IMR-90 (cell line): ENCODE data around the gene CD300LD. TPM values are rescaled to one million over a fixed set of nuclear protein-coding genes. Genes with fewer than 3 reads are reported as not detected.

ENCODE experiments used
- ATAC-seq: fragments of 200-7000 bp; cut with Tn5 transposase; 2 replicates; pipeline ENCODE4 v1.9.1; 2020; ENCODE audit warnings: low read depth, mild to moderate bottlenecking, moderate library complexity
- BruUV-seq: library from RNA; stranded (reverse); fragments of 400-500 nt; replicated peaks from 2 replicates; lab custom pipeline; 2021; lab: Mats Ljungman, UMichigan
- CTCF ChIA-PET: fragments of 300-600 bp; formaldehyde crosslinking; extraction: SDS; loops from one replicate; lab custom pipeline; 2021; ENCODE audit warnings: antibody characterized with exemption; lab: Yijun Ruan, JAX
- POLR2A ChIA-PET: fragments of 300-600 bp; sonication (Branson Sonifier 250); formaldehyde crosslinking; loops from one replicate; lab custom pipeline; 2022; ENCODE audit warnings: antibody characterized with exemption; ENCODE audit not compliant: unreplicated experiment; lab: Charles Lee
- DNase-seq: peaks from one replicate; pipeline ENCODE4 v3.0.0; 2013
- H2AFZ ChIP-seq: replicated peaks from 2 replicates; pipeline ENCODE3; 2013; ENCODE audit warnings: low read length, mild to moderate bottlenecking; ENCODE audit not compliant: poor library complexity
- H2AK5ac ChIP-seq: 2 replicates; pipeline ENCODE4 v1.6.1; 2013; ENCODE audit warnings: low read depth, low read length, inconsistent platforms
- H2AK9ac ChIP-seq: replicated peaks from 2 replicates; pipeline ENCODE3; 2013; ENCODE audit warnings: mild to moderate bottlenecking, low read depth, low read length, moderate library complexity; ENCODE audit not compliant: poor library complexity
- H2BK120ac ChIP-seq: 2 replicates; pipeline ENCODE4 v1.6.1; 2013; ENCODE audit warnings: low read depth, low read length, inconsistent platforms
- H2BK15ac ChIP-seq: 3 replicates; pipeline ENCODE4 v1.6.1; 2013; ENCODE audit warnings: low read depth, low read length, inconsistent platforms
- H2BK20ac ChIP-seq: 2 replicates; pipeline ENCODE4 v1.6.1; 2013; ENCODE audit warnings: low read depth, mild to moderate bottlenecking, inconsistent platforms, low read length, moderate library complexity
- H2BK5ac ChIP-seq: 2 replicates; pipeline ENCODE4 v1.6.1; 2013; ENCODE audit warnings: mild to moderate bottlenecking, low read depth, low read length, inconsistent platforms; ENCODE audit not compliant: poor library complexity, severe bottlenecking
- H3K14ac ChIP-seq: replicated peaks from 2 replicates; pipeline ENCODE4 v1.6.1; 2013; ENCODE audit warnings: low read depth, low read length, inconsistent platforms
- H3K18ac ChIP-seq: 2 replicates; pipeline ENCODE4 v1.6.1; 2013; ENCODE audit warnings: low read depth, low read length, control low read depth
- H3K23ac ChIP-seq: 2 replicates; pipeline ENCODE4 v1.6.1; 2013; ENCODE audit warnings: low read depth, low read length, inconsistent platforms
- H3K27ac ChIP-seq: 2 replicates; pipeline ENCODE4 v1.5.1; 2013; ENCODE audit warnings: mild to moderate bottlenecking, control low read depth, low read length; ENCODE audit not compliant: insufficient read depth
- H3K27me3 ChIP-seq: 2 replicates; pipeline ENCODE4 v1.6.1; 2013; ENCODE audit warnings: low read length; ENCODE audit not compliant: control insufficient read depth, insufficient read depth
- H3K36me3 ChIP-seq: 2 replicates; pipeline ENCODE4 v1.6.1; 2013; ENCODE audit warnings: low read length, mixed read lengths; ENCODE audit not compliant: control insufficient read depth, insufficient read depth
- H3K4ac ChIP-seq: 2 replicates; pipeline ENCODE4 v1.6.1; 2013; ENCODE audit warnings: low read depth, low read length, inconsistent platforms
- H3K4me1 ChIP-seq: 2 replicates; pipeline ENCODE4 v1.6.1; 2013; ENCODE audit warnings: low read length, mixed read lengths; ENCODE audit not compliant: control insufficient read depth, insufficient read depth
- H3K4me2 ChIP-seq: 2 replicates; pipeline ENCODE4 v1.6.1; 2013; ENCODE audit warnings: low read depth, mild to moderate bottlenecking, control low read depth, low read length, moderate library complexity
- H3K4me3 ChIP-seq: 2 replicates; pipeline ENCODE4 v1.5.1; 2013; ENCODE audit warnings: low read depth, mild to moderate bottlenecking, control low read depth, low read length, moderate library complexity; ENCODE audit not compliant: insufficient read depth
- H3K56ac ChIP-seq: 2 replicates; pipeline ENCODE4 v1.6.1; 2013; ENCODE audit warnings: low read length, inconsistent platforms; ENCODE audit not compliant: insufficient read depth; ENCODE audit errors: extremely low read depth
- H3K79me1 ChIP-seq, 2 experiments: 2 replicates each; pipeline ENCODE4 v1.6.1; 2013; ENCODE audit warnings: low read length in 2 of 2, inconsistent platforms in 1 of 2, low read depth in 1 of 2
- H3K9ac ChIP-seq: 2 replicates; pipeline ENCODE4 v1.6.1; 2013; ENCODE audit warnings: low read depth, low read length, control low read depth
- H3K9me1 ChIP-seq: 2 replicates; pipeline ENCODE4 v1.6.1; 2013; ENCODE audit warnings: low read length, inconsistent platforms; ENCODE audit not compliant: insufficient read depth
- H3K9me3 ChIP-seq: 2 replicates; pipeline ENCODE4 v1.6.1; 2013; ENCODE audit warnings: low read length; ENCODE audit not compliant: control insufficient read depth, insufficient read depth
- H4K20me1 ChIP-seq: 2 replicates; pipeline ENCODE4 v1.6.1; 2013; ENCODE audit warnings: low read length, inconsistent platforms; ENCODE audit not compliant: insufficient read depth
- H4K5ac ChIP-seq: 2 replicates; pipeline ENCODE4 v1.6.1; 2013; ENCODE audit warnings: mild to moderate bottlenecking, low read depth, low read length, control low read depth
- H4K8ac ChIP-seq, 2 experiments: 2 replicates each; pipeline ENCODE4 v1.6.1; 2013; ENCODE audit warnings: low read depth in 2 of 2, low read length in 2 of 2, control low read depth in 1 of 2, inconsistent platforms in 1 of 2
- H4K91ac ChIP-seq: 2 replicates; pipeline ENCODE4 v1.6.1; 2013; ENCODE audit warnings: low read depth, low read length, inconsistent platforms; ENCODE audit not compliant: insufficient read depth
- CEBPB ChIP-seq: IDR thresholded peaks from 2 replicates; pipeline ENCODE4 v1.6.1; 2012; ENCODE audit warnings: low read depth, low read length, improper control_type of control experiment
- CHD1 ChIP-seq: IDR thresholded peaks from 2 replicates; pipeline ENCODE4 v1.6.1; 2012; ENCODE audit warnings: low read depth, low read length, improper control_type of control experiment
- FOS ChIP-seq: fragments of 150-350 bp; IDR thresholded peaks from 2 replicates; pipeline ENCODE4 v1.6.1; 2016; ENCODE audit warnings: low read depth, low read length
- MAZ ChIP-seq: IDR thresholded peaks from 2 replicates; pipeline ENCODE4 v1.6.1; 2012; ENCODE audit warnings: low read depth, mild to moderate bottlenecking, low read length, improper control_type of control experiment, moderate library complexity, borderline replicate concordance
- POLR2A ChIP-seq: IDR thresholded peaks from 2 replicates; pipeline ENCODE4 v1.6.1; 2012; ENCODE audit warnings: mild to moderate bottlenecking, low read depth, low read length
- RAD21 ChIP-seq: IDR thresholded peaks from 2 replicates; pipeline ENCODE4 v1.6.1; 2012; ENCODE audit warnings: low read length, improper control_type of control experiment
- RFX5 ChIP-seq: IDR thresholded peaks from 2 replicates; pipeline ENCODE4 v1.8.0; 2012; ENCODE audit warnings: low read depth, mild to moderate bottlenecking, low read length, moderate library complexity
- SMC3 ChIP-seq: fragments of 150-350 bp; IDR thresholded peaks from 2 replicates; pipeline ENCODE4 v1.6.1; 2016; ENCODE audit warnings: low read depth, mild to moderate bottlenecking, antibody characterized with exemption, low read length, moderate library complexity
- WGBS, 2 experiments: methylation state at CpG; one replicate each; pipeline versions ENCODE4 v1.1.5 to v1.1.7; 2013; ENCODE audit warnings: missing lambda C conversion rate in 2 of 2; ENCODE audit not compliant: insufficient read length in 1 of 2; ENCODE audit errors: extremely low coverage in 2 of 2; 5-methylcytosine and 5-hydroxymethylcytosine counted together
- dilution Hi-C: fragments of 300-500 bp; cut with HindIII; formaldehyde crosslinking; loops from one replicate; pipeline ENCODE4 v1.14.3; 2018; ENCODE audit warnings: low sequenced_read_pairs; ENCODE audit not compliant: unreplicated experiment
- in situ Hi-C: fragments of 300-500 bp; cut with MboI; formaldehyde crosslinking; loops from 3 replicates; pipeline ENCODE4 v1.14.3; 2019; ENCODE audit warnings: low sequenced_read_pairs, inconsistent platforms, mixed read lengths
- intact Hi-C: fragments of 100-400 bp; cut with micrococcal nuclease; formaldehyde crosslinking; loops from 2 replicates; pipeline ENCODE4 v1.10.0; 2022
- polyA plus RNA-seq, 3 experiments: library from polyadenylated mRNA; depleted of rRNA; stranded (reverse); fragments of >200 nt; gene quantifications; 2 replicates each; pipeline ENCODE4 v1.2.3, GENCODE V29; 2012; ENCODE audit warnings: low replicate concordance in 1 of 3
- total RNA-seq: library from RNA; depleted of rRNA; stranded (reverse); fragments of >200 nt; gene quantifications from 2 replicates; pipeline ENCODE4 v1.2.3, GENCODE V29; 2012
- TF ChIP-seq, protein P1 (sequence below): conservative IDR thresholded peaks from 2 replicates; pipeline ENCODE4 v1.5.1; 2012; ENCODE audit warnings: mild to moderate bottlenecking, low read depth, low read length, improper control_type of control experiment
- TF ChIP-seq, protein P2 (sequence below): fragments of 150-350 bp; IDR thresholded peaks from 2 replicates; pipeline ENCODE4 v1.6.1; 2016; ENCODE audit warnings: low read depth, mild to moderate bottlenecking, low read length, moderate library complexity, borderline replicate concordance

CD300LD gene
- total and polyA plus RNA-seq, 2 of the 4 experiments (the other 2 are of a cell fraction) = not detected

DNA sequence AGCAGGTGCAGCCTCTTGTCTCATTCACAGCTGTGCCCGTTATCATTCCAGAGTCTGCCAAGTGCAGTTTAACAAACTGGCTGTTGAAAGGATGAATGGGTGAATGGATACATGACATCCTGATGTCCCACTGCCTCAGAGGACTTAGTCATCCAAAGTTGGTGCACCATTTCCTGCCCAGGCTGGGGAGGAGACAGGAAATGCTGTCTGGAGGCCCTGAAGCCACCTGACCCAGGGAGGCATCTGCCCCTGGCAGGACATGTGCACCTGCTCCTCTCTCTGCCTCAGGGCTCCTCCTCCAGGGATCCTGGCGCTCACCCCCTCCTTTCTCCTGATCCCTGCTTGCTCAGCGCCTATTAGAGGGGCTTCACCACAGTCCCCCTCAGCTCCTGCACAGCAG is 44.3 kb downstream of the CD300LD start:
- no peak overlapping the region for H3K4me2 ChIP-seq
- H2BK120ac ChIP-seq = no peak overlapping the region
- no peaks in the 10 kb centered on the region for H3K79me1 ChIP-seq
- ATAC-seq = no peak
- no peak overlapping the region for H4K91ac ChIP-seq
- no peaks in the 10 kb centered on the region for H3K27me3 ChIP-seq
- H2BK15ac ChIP-seq = no peak overlapping the region
- POLR2A ChIA-PET = no interaction called here
- no TSS peak for BruUV-seq
- no peak for DNase-seq
- H3K9me3 ChIP-seq = peaks cover 40% of the 10 kb centered on the region
- no peak overlapping the region for H4K8ac ChIP-seq
- no peak overlapping the region for H3K14ac ChIP-seq
- no peak overlapping the region for H3K9ac ChIP-seq
- in situ Hi-C loops (no loop called here), intact Hi-C loops (no loop called here), dilution Hi-C loops (no loop called here)
- no peaks in the 10 kb centered on the region for H4K20me1 ChIP-seq
- H3K9me1 ChIP-seq = no peaks in the 10 kb centered on the region
- H3K27ac ChIP-seq = no peak overlapping the region
- H3K18ac ChIP-seq = no peak overlapping the region
- H3K4me3 ChIP-seq = no peak overlapping the region
- no peak overlapping the region for H3K23ac ChIP-seq
- CTCF ChIA-PET = no interaction called here
- H2AK5ac ChIP-seq = no peak overlapping the region
- H3K4me1 ChIP-seq = no peaks in the 10 kb centered on the region
- no peak overlapping the region for H2AFZ ChIP-seq
- H4K5ac ChIP-seq = no peak overlapping the region
- WGBS, 2 experiments = 63% methylated on average over 2 of the region's 3 CpGs; no CpG with 5 or more reads in 1 of the 2 experiments
- H2AK9ac ChIP-seq = no peak overlapping the region
- H3K56ac ChIP-seq = no peak overlapping the region
- H3K36me3 ChIP-seq = no peaks in the 10 kb centered on the region
- no peak overlapping the region for H2BK5ac ChIP-seq
- H3K4ac ChIP-seq = no peak overlapping the region
- TF ChIP-seq, protein P1, sequence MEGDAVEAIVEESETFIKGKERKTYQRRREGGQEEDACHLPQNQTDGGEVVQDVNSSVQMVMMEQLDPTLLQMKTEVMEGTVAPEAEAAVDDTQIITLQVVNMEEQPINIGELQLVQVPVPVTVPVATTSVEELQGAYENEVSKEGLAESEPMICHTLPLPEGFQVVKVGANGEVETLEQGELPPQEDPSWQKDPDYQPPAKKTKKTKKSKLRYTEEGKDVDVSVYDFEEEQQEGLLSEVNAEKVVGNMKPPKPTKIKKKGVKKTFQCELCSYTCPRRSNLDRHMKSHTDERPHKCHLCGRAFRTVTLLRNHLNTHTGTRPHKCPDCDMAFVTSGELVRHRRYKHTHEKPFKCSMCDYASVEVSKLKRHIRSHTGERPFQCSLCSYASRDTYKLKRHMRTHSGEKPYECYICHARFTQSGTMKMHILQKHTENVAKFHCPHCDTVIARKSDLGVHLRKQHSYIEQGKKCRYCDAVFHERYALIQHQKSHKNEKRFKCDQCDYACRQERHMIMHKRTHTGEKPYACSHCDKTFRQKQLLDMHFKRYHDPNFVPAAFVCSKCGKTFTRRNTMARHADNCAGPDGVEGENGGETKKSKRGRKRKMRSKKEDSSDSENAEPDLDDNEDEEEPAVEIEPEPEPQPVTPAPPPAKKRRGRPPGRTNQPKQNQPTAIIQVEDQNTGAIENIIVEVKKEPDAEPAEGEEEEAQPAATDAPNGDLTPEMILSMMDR = no peak
- no peak for TF ChIP-seq RFX5
- TF ChIP-seq CEBPB = no peak
- TF ChIP-seq FOS = no peak
- no peak for TF ChIP-seq CHD1
- no peak for TF ChIP-seq POLR2A
- TF ChIP-seq MAZ = no peak
- no peak for TF ChIP-seq RAD21
- TF ChIP-seq SMC3 = no peak
- TF ChIP-seq, protein P2, sequence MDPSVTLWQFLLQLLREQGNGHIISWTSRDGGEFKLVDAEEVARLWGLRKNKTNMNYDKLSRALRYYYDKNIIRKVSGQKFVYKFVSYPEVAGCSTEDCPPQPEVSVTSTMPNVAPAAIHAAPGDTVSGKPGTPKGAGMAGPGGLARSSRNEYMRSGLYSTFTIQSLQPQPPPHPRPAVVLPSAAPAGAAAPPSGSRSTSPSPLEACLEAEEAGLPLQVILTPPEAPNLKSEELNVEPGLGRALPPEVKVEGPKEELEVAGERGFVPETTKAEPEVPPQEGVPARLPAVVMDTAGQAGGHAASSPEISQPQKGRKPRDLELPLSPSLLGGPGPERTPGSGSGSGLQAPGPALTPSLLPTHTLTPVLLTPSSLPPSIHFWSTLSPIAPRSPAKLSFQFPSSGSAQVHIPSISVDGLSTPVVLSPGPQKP = no peak
- H2BK20ac ChIP-seq = no peak overlapping the region
